CD4-positive, alpha-beta T cell treated with Interleukin-4 for 1 hour (primary cell): Measurements from ENCODE around the gene PSEN1.

Experiments
- DNase-seq, 2 donors: peaks; one replicate each; pipeline ENCODE4 v3.0.0-alpha.2; 2020 to 2022

The PSEN1 gene

DNA sequence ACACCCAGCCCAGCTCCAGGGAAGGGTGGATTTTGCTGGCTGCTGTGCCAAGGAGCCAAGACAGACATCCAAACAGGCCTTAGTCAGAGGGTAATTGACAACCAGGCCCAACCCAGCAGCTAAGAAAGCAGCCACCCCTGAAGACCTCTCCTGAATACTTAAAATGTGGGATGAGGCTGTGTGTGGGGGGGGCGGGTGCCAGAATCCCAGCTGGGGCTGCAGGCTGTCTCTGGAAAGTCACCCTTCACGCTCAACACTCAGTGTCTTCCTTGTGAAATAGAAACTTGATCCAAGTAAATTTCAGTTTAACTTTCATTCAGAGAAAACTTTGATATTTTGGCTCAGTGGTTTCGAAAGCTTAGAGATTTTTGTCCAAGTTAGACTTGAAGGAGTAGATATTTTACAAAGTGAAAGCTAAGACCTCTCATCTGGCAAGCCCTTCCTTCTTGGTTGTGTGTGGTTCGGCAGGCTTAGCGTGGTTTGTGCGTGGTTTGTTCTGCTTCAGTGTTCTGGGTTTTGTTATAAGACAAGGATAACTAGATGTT lies 106.1 kb downstream of the PSEN1 start:
- no peak for DNase-seq

GRCh38 chr14:73243341-73243740 lies 107.0 kb downstream of the PSEN1 start:
- no peak for DNase-seq

GRCh38 chr14:73243748-73244147 lies 107.4 kb downstream of the PSEN1 start:
- no peak for DNase-seq

GRCh38 chr14:73244541-73245290 lies 108.4 kb downstream of the PSEN1 start:
- no peak for DNase-seq

- DNase-seq: peak; percentile 41 to 61
Measured at GRCh38 chr14:73245480-73246325, 109.4 kb downstream of the PSEN1 start.

- no peak for DNase-seq
Measured at GRCh38 chr14:73246387-73247150, 110.3 kb downstream of the PSEN1 start.

DNA sequence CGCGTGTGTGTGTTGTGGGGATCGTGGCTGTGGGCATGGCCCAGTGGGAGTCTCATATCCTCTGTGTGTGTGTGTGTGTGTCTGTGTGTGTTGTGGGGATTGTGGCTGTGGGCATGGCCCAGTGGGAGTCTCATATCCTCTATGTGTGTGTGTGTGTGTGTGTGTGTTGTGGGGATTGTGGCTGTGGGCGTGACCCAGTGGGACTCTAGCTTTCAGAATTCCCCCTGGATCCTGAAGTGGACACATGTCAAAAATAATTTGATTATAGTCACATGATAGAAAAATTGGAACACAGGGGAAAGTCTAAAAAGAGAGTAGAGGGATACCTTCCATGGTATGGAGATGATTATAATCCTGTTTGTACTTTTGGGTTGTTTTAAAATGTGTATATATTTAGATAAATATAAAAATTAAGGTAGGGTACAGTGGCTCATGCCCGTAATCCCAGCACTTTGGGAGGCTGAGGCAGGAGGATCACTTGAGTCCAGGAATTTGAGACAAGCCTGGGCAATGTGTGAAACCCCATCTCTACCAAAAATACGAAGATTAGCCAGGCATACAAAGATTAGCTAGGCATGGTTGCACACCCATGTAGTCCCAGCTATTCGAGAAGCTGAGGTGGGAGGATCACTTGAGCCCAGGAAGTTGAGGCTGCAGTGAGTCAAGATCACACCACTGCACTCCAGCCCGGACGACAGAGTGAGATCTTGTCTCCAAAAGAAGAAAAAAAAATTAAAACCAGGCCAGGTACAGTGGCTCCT lies 112.0 kb downstream of the PSEN1 start:
- no peak for DNase-seq

DNA sequence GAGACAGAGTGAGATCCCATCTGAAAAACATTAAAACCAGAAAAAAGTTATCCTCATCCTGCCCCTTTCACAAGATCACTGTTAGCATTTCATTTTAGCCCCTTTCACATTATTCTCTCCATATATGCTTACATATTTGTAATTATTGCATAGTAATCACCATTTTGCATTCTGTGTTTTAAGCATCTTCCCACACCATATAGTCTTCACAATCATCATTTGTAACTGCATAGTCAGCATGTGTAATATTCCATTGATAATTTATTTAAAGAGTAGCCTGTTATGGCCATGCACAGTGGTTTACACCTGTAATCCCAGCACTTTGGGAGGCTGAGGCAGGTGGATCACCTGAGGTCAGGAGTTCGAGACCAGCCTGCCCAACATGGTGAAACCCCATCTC lies 112.8 kb downstream of the PSEN1 start:
- DNase-seq: no peak

GRCh38 chr14:73249564-73250316 lies 113.4 kb downstream of the PSEN1 start:
- DNase-seq: no peak

DNA sequence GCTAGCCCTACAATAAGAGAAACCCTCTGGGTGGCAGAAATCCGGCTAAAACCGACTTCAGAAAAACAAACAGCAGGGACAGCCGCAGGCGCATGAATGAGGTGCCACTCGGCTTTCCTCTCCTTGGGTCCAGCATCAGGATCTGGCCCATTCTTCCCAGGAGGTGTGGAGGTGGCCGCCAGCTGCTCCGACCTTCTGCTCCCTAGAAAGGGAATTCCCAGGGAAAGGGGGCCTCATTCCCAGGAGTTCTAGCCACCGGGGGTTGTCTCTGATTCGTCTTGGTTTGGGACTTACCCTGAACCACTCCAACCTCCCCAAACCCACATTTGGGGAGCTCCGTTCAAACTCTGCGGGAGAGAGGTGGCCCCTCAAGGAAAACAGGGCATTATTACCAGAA lies 114.0 kb downstream of the PSEN1 start:
- DNase-seq: no peak

GRCh38 chr14:73250781-73251500 lies 114.6 kb downstream of the PSEN1 start:
- DNase-seq: no peak

DNA sequence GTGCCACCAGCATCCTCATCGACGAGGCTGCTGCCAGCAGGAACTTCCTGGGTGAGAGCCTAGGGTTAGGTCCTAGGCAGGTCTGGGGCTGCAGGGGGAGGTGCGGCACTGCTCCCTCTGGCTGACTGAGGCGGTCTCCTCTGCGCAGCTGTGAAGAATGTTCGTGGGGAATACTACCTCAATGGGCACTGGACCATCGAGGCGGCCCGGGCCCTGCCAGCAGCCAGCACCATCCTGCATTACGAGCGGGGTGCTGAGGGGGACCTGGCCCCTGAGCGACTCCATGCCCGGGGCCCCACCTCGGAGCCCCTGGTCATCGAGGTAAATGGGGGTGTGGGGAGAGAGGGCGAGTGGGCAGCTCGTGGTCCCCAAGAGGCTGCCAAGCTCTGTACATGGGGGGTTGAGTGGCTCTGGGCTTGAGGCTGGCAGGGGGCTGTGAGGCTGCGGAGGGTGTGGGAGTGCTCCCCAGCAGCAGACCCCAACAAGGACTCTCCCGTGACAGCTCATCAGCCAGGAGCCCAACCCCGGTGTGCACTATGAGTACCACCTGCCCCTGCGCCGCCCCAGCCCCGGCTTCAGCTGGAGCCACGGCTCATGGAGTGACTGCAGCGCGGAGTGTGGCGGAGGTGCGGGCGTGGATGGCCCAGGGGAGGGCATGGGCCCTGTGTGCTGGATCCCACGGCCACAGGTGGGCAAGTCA lies 115.4 kb downstream of the PSEN1 start:
- DNase-seq: no peak

GRCh38 chr14:73252491-73253322 lies 116.4 kb downstream of the PSEN1 start:
- DNase-seq: no peak

- no peak for DNase-seq
Measured at GRCh38 chr14:73253323-73253610, 117.0 kb downstream of the PSEN1 start.

DNA sequence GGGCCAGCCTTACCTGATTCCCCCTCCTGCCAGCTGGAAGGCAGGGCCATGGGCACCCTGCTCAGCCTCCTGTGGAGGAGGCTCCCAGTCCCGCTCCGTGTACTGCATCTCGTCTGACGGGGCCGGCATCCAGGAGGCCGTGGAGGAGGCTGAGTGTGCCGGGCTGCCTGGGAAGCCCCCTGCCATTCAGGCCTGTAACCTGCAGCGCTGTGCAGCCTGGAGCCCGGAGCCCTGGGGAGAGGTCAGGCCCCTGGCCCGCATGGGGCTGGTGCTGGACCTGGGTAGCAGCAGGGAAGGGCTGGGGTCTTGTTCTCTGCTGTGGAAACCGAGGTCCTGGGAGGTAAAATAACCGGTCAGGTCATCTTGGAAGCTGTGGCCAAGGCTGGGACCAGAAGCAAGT lies 117.4 kb downstream of the PSEN1 start:
- no peak for DNase-seq

GRCh38 chr14:73254247-73255004 lies 118.1 kb downstream of the PSEN1 start:
- DNase-seq: no peak

DNA sequence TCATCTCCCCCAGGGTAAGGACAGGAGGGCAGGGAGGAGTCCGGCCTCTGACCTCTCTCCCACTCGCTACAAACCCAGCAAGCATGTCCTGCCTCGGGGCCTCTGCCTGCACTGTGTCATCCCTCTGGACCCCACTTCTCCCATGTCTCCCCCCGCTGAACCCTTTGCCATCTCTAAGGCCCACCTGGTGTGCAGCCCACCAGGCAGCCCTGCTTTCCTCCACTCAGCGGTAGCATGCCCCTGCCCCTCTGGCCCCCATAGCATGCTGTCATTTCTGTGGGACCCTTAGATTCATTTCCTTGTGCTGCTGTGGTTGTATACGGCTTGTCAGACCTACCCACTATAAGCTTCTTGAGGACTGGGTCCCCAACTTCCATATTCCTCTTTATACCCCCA lies 118.7 kb downstream of the PSEN1 start:
- no peak for DNase-seq

GRCh38 chr14:73255693-73256225 lies 119.5 kb downstream of the PSEN1 start:
- no peak for DNase-seq

- DNase-seq: no peak
Measured at GRCh38 chr14:73258076-73258475, 121.8 kb downstream of the PSEN1 start.
